Tongue (tissue), 2 donors: ENCODE measurements around the gene ARID1B. TPM values are rescaled to one million over a fixed set of nuclear protein-coding genes. Genes with fewer than 3 reads are reported as not detected.
A peak's percentile ranks its signal among the peaks of the same experiment; 100 is the strongest.
"Not testable (repeated sequence)": the region's sequence is repeated elsewhere in the genome, so short reads cannot be mapped to it uniquely, and the experiment has no call there.

Experiments
- DNase-seq: peaks from one replicate; pipeline ENCODE4 v3.0.0-alpha.2; 2015
- total RNA-seq: library from RNA; depleted of rRNA; stranded (reverse); fragments of >200 nt; gene quantifications from one replicate; pipeline ENCODE4 v1.2.3, GENCODE V29; 2014

The ARID1B gene
- total RNA-seq, 1 donor from 2014 or later, result 143 TPM

GRCh38 chr6:156967852-156968251, 190.7 kb downstream of the ARID1B start:
- DNase-seq, result no peak

- no peak for DNase-seq
These were observed 192.1 kb downstream of the ARID1B start for GRCh38 chr6:156969233-156969632.

GRCh38 chr6:156970595-156971112, 193.5 kb downstream of the ARID1B start:
- no peak for DNase-seq

GRCh38 chr6:156971153-156971885, 194.1 kb downstream of the ARID1B start:
- no peak for DNase-seq

- no peak for DNase-seq
These were observed 195.0 kb downstream of the ARID1B start for GRCh38 chr6:156972145-156972544.

- no peak for DNase-seq
These were observed 197.7 kb downstream of the ARID1B start for GRCh38 chr6:156974830-156975261.

GRCh38 chr6:156975414-156975813, 198.2 kb downstream of the ARID1B start:
- no peak for DNase-seq

GRCh38 chr6:156976216-156977127, 199.3 kb downstream of the ARID1B start:
- DNase-seq, result peak; percentile 49

- DNase-seq, result no peak
These were observed 200.5 kb downstream of the ARID1B start for GRCh38 chr6:156977527-156978291.

- no peak for DNase-seq
These were observed 201.8 kb downstream of the ARID1B start for GRCh38 chr6:156978948-156979347.

GRCh38 chr6:156980515-156980914, 203.3 kb downstream of the ARID1B start:
- DNase-seq, result peak; percentile 51

- DNase-seq, result no peak
These were observed 203.8 kb downstream of the ARID1B start for GRCh38 chr6:156980948-156981347.

GRCh38 chr6:156982168-156982567, 205.0 kb downstream of the ARID1B start:
- no peak for DNase-seq

- DNase-seq, result not testable (repeated sequence)
These were observed 205.7 kb downstream of the ARID1B start for GRCh38 chr6:156982864-156983263.

- DNase-seq, result no peak
These were observed 207.1 kb downstream of the ARID1B start for GRCh38 chr6:156984178-156984738.

GRCh38 chr6:156985309-156985708, 208.1 kb downstream of the ARID1B start:
- no peak for DNase-seq

GRCh38 chr6:156988276-156989158, 211.3 kb downstream of the ARID1B start:
- no peak for DNase-seq

- DNase-seq, result no peak
These were observed 212.1 kb downstream of the ARID1B start for GRCh38 chr6:156989159-156989806.

- no peak for DNase-seq
These were observed 215.0 kb downstream of the ARID1B start for GRCh38 chr6:156992020-156992804.
